GM21737 (cell line): Measurements from ENCODE around the gene NPTXR.

Source experiments
- ATAC-seq: cut with Tn5 transposase; IDR thresholded peaks from one replicate; pipeline ENCODE4 v1.9.1; 2021; ENCODE audit warnings: mild to moderate bottlenecking, moderate library complexity; ENCODE audit not compliant: unreplicated experiment

NPTXR gene

GRCh38 chr22:38774496-38775166 lies 69.2 kb downstream of the NPTXR start:
- ATAC-seq = no peak

- no peak for ATAC-seq
Measured at GRCh38 chr22:38773363-38773946, 70.4 kb downstream of the NPTXR start.

- no peak for ATAC-seq
Measured at GRCh38 chr22:38772623-38772873, 71.3 kb downstream of the NPTXR start.

- ATAC-seq = no peak
Measured at GRCh38 chr22:38770257-38770949, 73.4 kb downstream of the NPTXR start.
